GM23338 (cell line): ENCODE results near the gene NIF3L1. TPM values are rescaled to one million over a fixed set of nuclear protein-coding genes. Genes with fewer than 3 reads are reported as not detected.

Experiments used
- ATAC-seq: fragments of 200-7000 bp; cut with Tn5 transposase; 3 replicates; pipeline ENCODE4 v1.9.1; 2020
- DNase-seq: peaks from one replicate; pipeline ENCODE4 v3.0.0-alpha.2; 2015; ENCODE audit warnings: low spot score
- H2AFZ ChIP-seq: fragments of 200-600 bp; sonication (generic); 2 replicates; pipeline ENCODE4 v1.8.0; 2016; ENCODE audit warnings: antibody characterized with exemption, mild to moderate bottlenecking, moderate library complexity
- H3F3A ChIP-seq: fragments of 200-600 bp; sonication (generic); replicated peaks from 2 replicates; pipeline ENCODE4 v1.8.0; 2017; ENCODE audit warnings: antibody characterized with exemption, mixed run types, low read depth
- H3K27ac ChIP-seq: fragments of 200-600 bp; sonication (generic); 2 replicates; pipeline ENCODE4 v1.6.1; 2016; ENCODE audit warnings: low read depth
- H3K27me3 ChIP-seq: fragments of 200-600 bp; sonication (generic); 2 replicates; pipeline ENCODE4 v1.8.0; 2016; ENCODE audit warnings: mild to moderate bottlenecking, mixed run types, moderate library complexity; ENCODE audit not compliant: insufficient read depth
- H3K36me3 ChIP-seq: fragments of 200-600 bp; sonication (generic); 2 replicates; pipeline ENCODE4 v1.8.0; 2016; ENCODE audit warnings: mild to moderate bottlenecking; ENCODE audit not compliant: insufficient read depth
- H3K4me1 ChIP-seq: fragments of 200-600 bp; sonication (generic); 2 replicates; pipeline ENCODE4 v1.8.0; 2016; ENCODE audit warnings: mild to moderate bottlenecking, moderate library complexity; ENCODE audit not compliant: insufficient read depth
- H3K4me2 ChIP-seq: fragments of 200-600 bp; sonication (generic); 2 replicates; pipeline ENCODE4 v1.7.1; 2017; ENCODE audit warnings: mixed run types
- H3K4me3 ChIP-seq: fragments of 200-600 bp; sonication (generic); 2 replicates; pipeline ENCODE4 v1.6.1; 2016; ENCODE audit warnings: mixed run types
- H3K79me2 ChIP-seq: fragments of 200-600 bp; sonication (generic); replicated peaks from 2 replicates; pipeline ENCODE4 v1.8.0; 2017; ENCODE audit warnings: mild to moderate bottlenecking; ENCODE audit not compliant: insufficient read depth
- H3K9me2 ChIP-seq: fragments of 200-600 bp; sonication (generic); 2 replicates; pipeline ENCODE4 v1.8.0; 2017; ENCODE audit not compliant: insufficient read depth
- H4K20me1 ChIP-seq: fragments of 200-600 bp; sonication (generic); replicated peaks from 2 replicates; pipeline ENCODE4 v1.8.0; 2017; ENCODE audit warnings: mild to moderate bottlenecking; ENCODE audit not compliant: insufficient read depth
- H3K27ac Mint-ChIP-seq: 2 replicates; pipeline ENCODE4 v1.8.0; 2020; ENCODE audit warnings: inconsistent platforms, mild to moderate bottlenecking, moderate library complexity, mixed read lengths
- H3K27me3 Mint-ChIP-seq: 3 replicates; pipeline ENCODE4 v1.8.0; 2022; ENCODE audit warnings: low read depth, mild to moderate bottlenecking, moderate library complexity, mixed read lengths, inconsistent platforms; ENCODE audit not compliant: insufficient read depth, poor library complexity
- H3K36me3 Mint-ChIP-seq: 3 replicates; pipeline ENCODE4 v1.8.0; 2021; ENCODE audit warnings: low read depth, mild to moderate bottlenecking, inconsistent platforms, moderate library complexity, mixed read lengths
- H3K4me1 Mint-ChIP-seq: 3 replicates; pipeline ENCODE4 v1.8.0; 2020; ENCODE audit warnings: mild to moderate bottlenecking, inconsistent platforms, mixed read lengths
- H3K4me3 Mint-ChIP-seq: 3 replicates; pipeline ENCODE4 v1.8.0; 2021; ENCODE audit warnings: moderate library complexity, mild to moderate bottlenecking, inconsistent platforms, mixed read lengths
- H3K9me3 Mint-ChIP-seq: 3 replicates; pipeline ENCODE4 v1.8.0; 2020; ENCODE audit warnings: moderate library complexity, mild to moderate bottlenecking, inconsistent platforms, mixed read lengths
- CREB1 ChIP-seq: fragments of 250-450 bp; sonication (Bioruptor Pico); IDR thresholded peaks from 2 replicates; pipeline ENCODE4 v1.5.0; 2020; ENCODE audit warnings: low read depth, mild to moderate bottlenecking, moderate library complexity
- EZH2 ChIP-seq: fragments of 200-600 bp; sonication (generic); IDR thresholded peaks from one replicate; pipeline ENCODE4 v1.8.0; 2017; ENCODE audit warnings: antibody characterized with exemption, mild to moderate bottlenecking, low read depth; ENCODE audit not compliant: unreplicated experiment
- EZH2phosphoT487 ChIP-seq: fragments of 200-600 bp; sonication (generic); IDR thresholded peaks from one replicate; pipeline ENCODE4 v1.8.1; 2018; ENCODE audit warnings: antibody characterized with exemption; ENCODE audit not compliant: unreplicated experiment
- JUNB ChIP-seq: IDR thresholded peaks from one replicate; pipeline ENCODE4 v1.6.1; 2016; ENCODE audit warnings: antibody characterized with exemption; ENCODE audit not compliant: unreplicated experiment
- NANOG ChIP-seq: IDR thresholded peaks from 2 replicates; pipeline ENCODE4 v1.6.1; 2016; ENCODE audit warnings: antibody characterized with exemption, borderline replicate concordance
- POLR2AphosphoS5 ChIP-seq: IDR thresholded peaks from 2 replicates; pipeline ENCODE4 v1.6.1; 2016; ENCODE audit warnings: antibody characterized with exemption, low read depth
- STAT1 ChIP-seq: IDR thresholded peaks from one replicate; pipeline ENCODE4 v1.6.1; 2016; ENCODE audit warnings: antibody characterized with exemption; ENCODE audit not compliant: unreplicated experiment
- ZNF114 ChIP-seq: fragments of 250-450 bp; sonication (Bioruptor Pico); IDR thresholded peaks from 2 replicates; pipeline ENCODE4 v1.5.0; 2020; ENCODE audit warnings: mild to moderate bottlenecking, moderate library complexity
- ZNF331 ChIP-seq: fragments of 250-450 bp; sonication (Bioruptor Pico); IDR thresholded peaks from 2 replicates; pipeline ENCODE4 v1.5.0; 2020; ENCODE audit warnings: low read depth, mild to moderate bottlenecking, moderate library complexity
- polyA plus RNA-seq: library from polyadenylated mRNA; unstranded; fragments of >200 nt; fragmentation: Nextera tagmentation; extraction: Ambion mirVana; gene quantifications from 2 replicates; pipeline ENCODE4 v1.2.1, GENCODE V29; 2016
- total RNA-seq: library from RNA; depleted of rRNA; stranded (reverse); fragments of >200 nt; shearing (Covaris generic); gene quantifications from 2 replicates; pipeline ENCODE4 v1.2.3, GENCODE V29; 2014
- TF ChIP-seq, protein P1 (sequence below), 2 experiments: fragments of 200-600 bp in 1 of 2; sonication (generic) in 1 of 2; conservative IDR thresholded peaks; 2 replicates each; pipeline versions ENCODE4 v1.5.1 to v1.6.1; 2016 to 2017; ENCODE audit warnings: antibody characterized with exemption in 2 of 2, low read depth in 2 of 2, mild to moderate bottlenecking in 2 of 2, moderate library complexity in 1 of 2
- TF ChIP-seq, protein P2 (sequence below): IDR thresholded peaks from one replicate; pipeline ENCODE4 v1.6.1; 2018; ENCODE audit warnings: antibody characterized with exemption; ENCODE audit not compliant: unreplicated experiment
- TF ChIP-seq, protein P3 (sequence below): IDR thresholded peaks from 2 replicates; pipeline ENCODE4 v1.6.1; 2016; ENCODE audit warnings: antibody characterized with exemption
- TF ChIP-seq, protein P4 (sequence below): fragments of 250-450 bp; sonication (Bioruptor Pico); IDR thresholded peaks from 2 replicates; pipeline ENCODE4 v1.5.0; 2020; ENCODE audit warnings: mild to moderate bottlenecking, moderate library complexity

The NIF3L1 gene
- total and polyA plus RNA-seq, 2 experiments from 2014 or later = 62.8 to 63.9 TPM

DNA sequence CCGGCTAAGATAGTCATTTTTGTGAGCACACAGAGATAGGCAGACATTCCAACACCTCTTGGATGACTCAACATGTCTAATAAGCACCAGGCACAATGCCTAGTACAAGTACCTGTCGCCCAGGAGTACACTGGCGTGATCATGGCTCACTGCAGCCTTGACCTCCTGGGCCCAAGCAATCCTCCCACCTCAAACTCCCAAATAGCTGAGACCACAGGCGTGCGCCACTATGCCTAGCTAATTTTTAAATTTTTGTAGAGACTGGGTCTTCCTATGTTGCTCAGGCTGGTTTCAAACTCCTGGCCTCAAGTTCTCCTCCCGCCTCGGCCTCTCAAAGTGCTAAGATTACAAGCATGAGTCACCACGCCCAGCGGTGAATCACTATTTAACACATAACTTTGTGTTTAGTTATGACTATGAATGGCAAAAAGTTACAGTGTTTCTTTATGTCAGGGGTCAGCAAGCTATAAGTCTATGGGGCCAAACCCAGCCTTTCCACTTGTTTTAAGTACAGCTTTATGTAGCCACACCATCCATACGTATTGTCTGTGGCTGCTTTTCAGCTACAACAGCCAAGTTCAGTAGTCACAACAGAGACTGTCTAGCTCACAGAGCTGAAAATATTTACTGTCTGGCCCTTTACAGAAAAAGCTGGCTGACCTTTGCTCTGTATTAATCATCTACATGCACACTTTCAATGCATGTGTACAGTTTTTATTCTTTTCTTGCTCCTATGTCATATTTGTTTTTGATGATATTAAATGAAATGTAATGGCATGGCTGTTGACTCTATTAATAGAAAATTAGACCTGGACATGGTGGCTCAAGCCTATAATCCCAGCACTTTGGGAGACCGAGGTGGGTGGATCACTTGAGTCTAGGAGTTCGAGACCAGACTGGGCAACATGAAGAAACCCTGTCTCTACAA, 55.6 kb downstream of the NIF3L1 start:
- H3K36me3 Mint-ChIP-seq = peaks cover 57% of the 10 kb centered on the region
- Histone ChIP-seq H3K27ac (no peak overlapping the region), H3F3A (no peaks in the 10 kb centered on the region), H3K79me2 (no peaks in the 10 kb centered on the region), H3K4me3 (no peak overlapping the region), H2AFZ (no peak overlapping the region), H3K4me1 (no peaks in the 10 kb centered on the region), H3K27me3 (no peaks in the 10 kb centered on the region), H3K36me3 (peaks cover 65% of the 10 kb centered on the region), H3K4me2 (no peak overlapping the region), H4K20me1 (peaks cover 6% of the 10 kb centered on the region; the same call in 1 of the 2 replicates), H3K9me2 (no peaks in the 10 kb centered on the region)
- ATAC-seq = no peak
- no peak overlapping the region for H3K4me3 Mint-ChIP-seq
- DNase-seq = no peak
- H3K4me1 Mint-ChIP-seq = no peaks in the 10 kb centered on the region
- no peaks in the 10 kb centered on the region for H3K9me3 Mint-ChIP-seq
- no peak overlapping the region for H3K27ac Mint-ChIP-seq
- H3K27me3 Mint-ChIP-seq = no peaks in the 10 kb centered on the region
- TF ChIP-seq JUNB (no peak), ZNF114 (CRISPR knock-in tag) (no peak), EZH2phosphoT487 (no peak), EZH2 (no peak), NANOG (no peak), CREB1 (CRISPR knock-in tag) (no peak), STAT1 (no peak), POLR2AphosphoS5 (no peak), ZNF331 (CRISPR knock-in tag) (no peak)
- TF ChIP-seq, protein P1, sequence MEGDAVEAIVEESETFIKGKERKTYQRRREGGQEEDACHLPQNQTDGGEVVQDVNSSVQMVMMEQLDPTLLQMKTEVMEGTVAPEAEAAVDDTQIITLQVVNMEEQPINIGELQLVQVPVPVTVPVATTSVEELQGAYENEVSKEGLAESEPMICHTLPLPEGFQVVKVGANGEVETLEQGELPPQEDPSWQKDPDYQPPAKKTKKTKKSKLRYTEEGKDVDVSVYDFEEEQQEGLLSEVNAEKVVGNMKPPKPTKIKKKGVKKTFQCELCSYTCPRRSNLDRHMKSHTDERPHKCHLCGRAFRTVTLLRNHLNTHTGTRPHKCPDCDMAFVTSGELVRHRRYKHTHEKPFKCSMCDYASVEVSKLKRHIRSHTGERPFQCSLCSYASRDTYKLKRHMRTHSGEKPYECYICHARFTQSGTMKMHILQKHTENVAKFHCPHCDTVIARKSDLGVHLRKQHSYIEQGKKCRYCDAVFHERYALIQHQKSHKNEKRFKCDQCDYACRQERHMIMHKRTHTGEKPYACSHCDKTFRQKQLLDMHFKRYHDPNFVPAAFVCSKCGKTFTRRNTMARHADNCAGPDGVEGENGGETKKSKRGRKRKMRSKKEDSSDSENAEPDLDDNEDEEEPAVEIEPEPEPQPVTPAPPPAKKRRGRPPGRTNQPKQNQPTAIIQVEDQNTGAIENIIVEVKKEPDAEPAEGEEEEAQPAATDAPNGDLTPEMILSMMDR (conservative IDR thresholded peaks at IDR 0.05; ENCODE audit: low read depth in 2 of 2) = no peak
- TF ChIP-seq, protein P2, sequence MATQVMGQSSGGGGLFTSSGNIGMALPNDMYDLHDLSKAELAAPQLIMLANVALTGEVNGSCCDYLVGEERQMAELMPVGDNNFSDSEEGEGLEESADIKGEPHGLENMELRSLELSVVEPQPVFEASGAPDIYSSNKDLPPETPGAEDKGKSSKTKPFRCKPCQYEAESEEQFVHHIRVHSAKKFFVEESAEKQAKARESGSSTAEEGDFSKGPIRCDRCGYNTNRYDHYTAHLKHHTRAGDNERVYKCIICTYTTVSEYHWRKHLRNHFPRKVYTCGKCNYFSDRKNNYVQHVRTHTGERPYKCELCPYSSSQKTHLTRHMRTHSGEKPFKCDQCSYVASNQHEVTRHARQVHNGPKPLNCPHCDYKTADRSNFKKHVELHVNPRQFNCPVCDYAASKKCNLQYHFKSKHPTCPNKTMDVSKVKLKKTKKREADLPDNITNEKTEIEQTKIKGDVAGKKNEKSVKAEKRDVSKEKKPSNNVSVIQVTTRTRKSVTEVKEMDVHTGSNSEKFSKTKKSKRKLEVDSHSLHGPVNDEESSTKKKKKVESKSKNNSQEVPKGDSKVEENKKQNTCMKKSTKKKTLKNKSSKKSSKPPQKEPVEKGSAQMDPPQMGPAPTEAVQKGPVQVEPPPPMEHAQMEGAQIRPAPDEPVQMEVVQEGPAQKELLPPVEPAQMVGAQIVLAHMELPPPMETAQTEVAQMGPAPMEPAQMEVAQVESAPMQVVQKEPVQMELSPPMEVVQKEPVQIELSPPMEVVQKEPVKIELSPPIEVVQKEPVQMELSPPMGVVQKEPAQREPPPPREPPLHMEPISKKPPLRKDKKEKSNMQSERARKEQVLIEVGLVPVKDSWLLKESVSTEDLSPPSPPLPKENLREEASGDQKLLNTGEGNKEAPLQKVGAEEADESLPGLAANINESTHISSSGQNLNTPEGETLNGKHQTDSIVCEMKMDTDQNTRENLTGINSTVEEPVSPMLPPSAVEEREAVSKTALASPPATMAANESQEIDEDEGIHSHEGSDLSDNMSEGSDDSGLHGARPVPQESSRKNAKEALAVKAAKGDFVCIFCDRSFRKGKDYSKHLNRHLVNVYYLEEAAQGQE = no peak
- TF ChIP-seq, protein P3, sequence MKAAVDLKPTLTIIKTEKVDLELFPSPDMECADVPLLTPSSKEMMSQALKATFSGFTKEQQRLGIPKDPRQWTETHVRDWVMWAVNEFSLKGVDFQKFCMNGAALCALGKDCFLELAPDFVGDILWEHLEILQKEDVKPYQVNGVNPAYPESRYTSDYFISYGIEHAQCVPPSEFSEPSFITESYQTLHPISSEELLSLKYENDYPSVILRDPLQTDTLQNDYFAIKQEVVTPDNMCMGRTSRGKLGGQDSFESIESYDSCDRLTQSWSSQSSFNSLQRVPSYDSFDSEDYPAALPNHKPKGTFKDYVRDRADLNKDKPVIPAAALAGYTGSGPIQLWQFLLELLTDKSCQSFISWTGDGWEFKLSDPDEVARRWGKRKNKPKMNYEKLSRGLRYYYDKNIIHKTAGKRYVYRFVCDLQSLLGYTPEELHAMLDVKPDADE = no peak
- TF ChIP-seq, protein P4, sequence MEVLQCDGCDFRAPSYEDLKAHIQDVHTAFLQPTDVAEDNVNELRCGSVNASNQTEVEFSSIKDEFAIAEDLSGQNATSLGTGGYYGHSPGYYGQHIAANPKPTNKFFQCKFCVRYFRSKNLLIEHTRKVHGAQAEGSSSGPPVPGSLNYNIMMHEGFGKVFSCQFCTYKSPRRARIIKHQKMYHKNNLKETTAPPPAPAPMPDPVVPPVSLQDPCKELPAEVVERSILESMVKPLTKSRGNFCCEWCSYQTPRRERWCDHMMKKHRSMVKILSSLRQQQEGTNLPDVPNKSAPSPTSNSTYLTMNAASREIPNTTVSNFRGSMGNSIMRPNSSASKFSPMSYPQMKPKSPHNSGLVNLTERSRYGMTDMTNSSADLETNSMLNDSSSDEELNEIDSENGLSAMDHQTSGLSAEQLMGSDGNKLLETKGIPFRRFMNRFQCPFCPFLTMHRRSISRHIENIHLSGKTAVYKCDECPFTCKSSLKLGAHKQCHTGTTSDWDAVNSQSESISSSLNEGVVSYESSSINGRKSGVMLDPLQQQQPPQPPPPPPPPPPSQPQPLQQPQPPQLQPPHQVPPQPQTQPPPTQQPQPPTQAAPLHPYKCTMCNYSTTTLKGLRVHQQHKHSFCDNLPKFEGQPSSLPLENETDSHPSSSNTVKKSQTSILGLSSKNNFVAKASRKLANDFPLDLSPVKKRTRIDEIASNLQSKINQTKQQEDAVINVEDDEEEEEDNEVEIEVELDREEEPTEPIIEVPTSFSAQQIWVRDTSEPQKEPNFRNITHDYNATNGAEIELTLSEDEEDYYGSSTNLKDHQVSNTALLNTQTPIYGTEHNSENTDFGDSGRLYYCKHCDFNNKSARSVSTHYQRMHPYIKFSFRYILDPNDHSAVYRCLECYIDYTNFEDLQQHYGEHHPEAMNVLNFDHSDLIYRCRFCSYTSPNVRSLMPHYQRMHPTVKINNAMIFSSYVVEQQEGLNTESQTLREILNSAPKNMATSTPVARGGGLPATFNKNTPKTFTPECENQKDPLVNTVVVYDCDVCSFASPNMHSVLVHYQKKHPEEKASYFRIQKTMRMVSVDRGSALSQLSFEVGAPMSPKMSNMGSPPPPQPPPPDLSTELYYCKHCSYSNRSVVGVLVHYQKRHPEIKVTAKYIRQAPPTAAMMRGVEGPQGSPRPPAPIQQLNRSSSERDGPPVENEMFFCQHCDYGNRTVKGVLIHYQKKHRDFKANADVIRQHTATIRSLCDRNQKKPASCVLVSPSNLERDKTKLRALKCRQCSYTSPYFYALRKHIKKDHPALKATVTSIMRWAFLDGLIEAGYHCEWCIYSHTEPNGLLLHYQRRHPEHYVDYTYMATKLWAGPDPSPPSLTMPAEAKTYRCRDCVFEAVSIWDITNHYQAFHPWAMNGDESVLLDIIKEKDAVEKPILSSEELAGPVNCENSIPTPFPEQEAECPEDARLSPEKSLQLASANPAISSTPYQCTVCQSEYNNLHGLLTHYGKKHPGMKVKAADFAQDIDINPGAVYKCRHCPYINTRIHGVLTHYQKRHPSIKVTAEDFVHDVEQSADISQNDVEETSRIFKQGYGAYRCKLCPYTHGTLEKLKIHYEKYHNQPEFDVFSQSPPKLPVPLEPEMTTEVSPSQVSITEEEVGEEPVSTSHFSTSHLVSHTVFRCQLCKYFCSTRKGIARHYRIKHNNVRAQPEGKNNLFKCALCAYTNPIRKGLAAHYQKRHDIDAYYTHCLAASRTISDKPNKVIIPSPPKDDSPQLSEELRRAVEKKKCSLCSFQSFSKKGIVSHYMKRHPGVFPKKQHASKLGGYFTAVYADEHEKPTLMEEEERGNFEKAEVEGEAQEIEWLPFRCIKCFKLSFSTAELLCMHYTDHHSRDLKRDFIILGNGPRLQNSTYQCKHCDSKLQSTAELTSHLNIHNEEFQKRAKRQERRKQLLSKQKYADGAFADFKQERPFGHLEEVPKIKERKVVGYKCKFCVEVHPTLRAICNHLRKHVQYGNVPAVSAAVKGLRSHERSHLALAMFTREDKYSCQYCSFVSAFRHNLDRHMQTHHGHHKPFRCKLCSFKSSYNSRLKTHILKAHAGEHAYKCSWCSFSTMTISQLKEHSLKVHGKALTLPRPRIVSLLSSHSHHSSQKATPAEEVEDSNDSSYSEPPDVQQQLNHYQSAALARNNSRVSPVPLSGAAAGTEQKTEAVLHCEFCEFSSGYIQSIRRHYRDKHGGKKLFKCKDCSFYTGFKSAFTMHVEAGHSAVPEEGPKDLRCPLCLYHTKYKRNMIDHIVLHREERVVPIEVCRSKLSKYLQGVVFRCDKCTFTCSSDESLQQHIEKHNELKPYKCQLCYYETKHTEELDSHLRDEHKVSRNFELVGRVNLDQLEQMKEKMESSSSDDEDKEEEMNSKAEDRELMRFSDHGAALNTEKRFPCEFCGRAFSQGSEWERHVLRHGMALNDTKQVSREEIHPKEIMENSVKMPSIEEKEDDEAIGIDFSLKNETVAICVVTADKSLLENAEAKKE = no peak
